ENCODE data around the gene IGSF5. TPM values are rescaled to one million over a fixed set of nuclear protein-coding genes. Genes with fewer than 3 reads are reported as not detected.
A peak's percentile ranks its signal among the peaks of the same experiment; 100 is the strongest.

IGSF5 gene
- total RNA-seq, 1 donor from 2014 or later: not detected

DNA sequence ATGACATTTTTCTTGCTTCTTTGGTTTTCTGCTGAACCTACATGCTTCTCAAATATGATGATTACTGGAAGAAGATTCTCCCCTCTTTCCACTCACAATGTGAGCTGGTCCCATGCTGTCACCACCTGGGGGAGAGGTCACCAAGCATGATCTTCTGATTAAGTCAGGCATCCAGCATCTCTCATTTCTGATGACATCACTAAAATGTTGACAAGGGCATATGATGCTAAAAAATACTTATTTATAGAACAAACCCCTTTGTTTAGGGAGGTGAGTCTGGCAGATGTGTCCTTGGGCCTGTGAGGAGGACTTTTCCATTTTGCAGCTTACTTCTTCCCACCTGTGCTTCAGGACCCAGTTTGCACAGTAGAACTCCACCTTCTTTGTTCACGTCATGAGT, 80.3 kb downstream of the IGSF5 start:
- H3K27me3 Mint-ChIP-seq (ENCODE audit: unreplicated experiment): no peaks in the 10 kb centered on the region
- TF ChIP-seq, protein P1, sequence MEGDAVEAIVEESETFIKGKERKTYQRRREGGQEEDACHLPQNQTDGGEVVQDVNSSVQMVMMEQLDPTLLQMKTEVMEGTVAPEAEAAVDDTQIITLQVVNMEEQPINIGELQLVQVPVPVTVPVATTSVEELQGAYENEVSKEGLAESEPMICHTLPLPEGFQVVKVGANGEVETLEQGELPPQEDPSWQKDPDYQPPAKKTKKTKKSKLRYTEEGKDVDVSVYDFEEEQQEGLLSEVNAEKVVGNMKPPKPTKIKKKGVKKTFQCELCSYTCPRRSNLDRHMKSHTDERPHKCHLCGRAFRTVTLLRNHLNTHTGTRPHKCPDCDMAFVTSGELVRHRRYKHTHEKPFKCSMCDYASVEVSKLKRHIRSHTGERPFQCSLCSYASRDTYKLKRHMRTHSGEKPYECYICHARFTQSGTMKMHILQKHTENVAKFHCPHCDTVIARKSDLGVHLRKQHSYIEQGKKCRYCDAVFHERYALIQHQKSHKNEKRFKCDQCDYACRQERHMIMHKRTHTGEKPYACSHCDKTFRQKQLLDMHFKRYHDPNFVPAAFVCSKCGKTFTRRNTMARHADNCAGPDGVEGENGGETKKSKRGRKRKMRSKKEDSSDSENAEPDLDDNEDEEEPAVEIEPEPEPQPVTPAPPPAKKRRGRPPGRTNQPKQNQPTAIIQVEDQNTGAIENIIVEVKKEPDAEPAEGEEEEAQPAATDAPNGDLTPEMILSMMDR (IDR thresholded peaks at IDR 0.05; ENCODE audit: partially characterized antibody, unreplicated experiment): no peak
- H3K4me1 Mint-ChIP-seq (ENCODE audit: low read depth, unreplicated experiment): no peaks in the 10 kb centered on the region
- H3K27ac Mint-ChIP-seq (ENCODE audit: unreplicated experiment): no peak overlapping the region
- H3K9me3 Mint-ChIP-seq (ENCODE audit: unreplicated experiment): peaks cover 3% of the 10 kb centered on the region
- DNase-seq: no peak
- no peak overlapping the region for H3K4me3 Mint-ChIP-seq (ENCODE audit: unreplicated experiment)
- no peaks in the 10 kb centered on the region for H3K36me3 Mint-ChIP-seq (ENCODE audit: unreplicated experiment)

DNA sequence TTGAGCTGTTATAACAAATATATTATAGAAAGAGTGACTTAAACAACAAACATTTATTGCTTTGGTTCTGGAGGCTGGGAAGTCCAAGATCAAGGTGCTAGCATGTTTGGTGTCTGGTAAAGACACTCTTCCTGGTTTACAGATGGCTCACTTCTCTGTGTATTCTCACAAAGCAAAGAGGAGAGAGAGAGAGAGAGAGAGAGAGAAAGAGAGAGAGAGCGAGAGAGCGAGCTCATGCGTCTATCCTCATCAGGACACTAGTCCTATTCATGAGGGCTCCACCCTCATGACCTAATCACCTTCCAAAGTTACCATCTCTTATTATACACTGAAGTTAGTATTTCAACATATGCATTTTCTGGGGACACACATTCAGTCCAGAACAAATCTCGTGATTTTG, 89.6 kb downstream of the IGSF5 start:
- no peaks in the 10 kb centered on the region for H3K27me3 Mint-ChIP-seq (ENCODE audit: unreplicated experiment)

DNA sequence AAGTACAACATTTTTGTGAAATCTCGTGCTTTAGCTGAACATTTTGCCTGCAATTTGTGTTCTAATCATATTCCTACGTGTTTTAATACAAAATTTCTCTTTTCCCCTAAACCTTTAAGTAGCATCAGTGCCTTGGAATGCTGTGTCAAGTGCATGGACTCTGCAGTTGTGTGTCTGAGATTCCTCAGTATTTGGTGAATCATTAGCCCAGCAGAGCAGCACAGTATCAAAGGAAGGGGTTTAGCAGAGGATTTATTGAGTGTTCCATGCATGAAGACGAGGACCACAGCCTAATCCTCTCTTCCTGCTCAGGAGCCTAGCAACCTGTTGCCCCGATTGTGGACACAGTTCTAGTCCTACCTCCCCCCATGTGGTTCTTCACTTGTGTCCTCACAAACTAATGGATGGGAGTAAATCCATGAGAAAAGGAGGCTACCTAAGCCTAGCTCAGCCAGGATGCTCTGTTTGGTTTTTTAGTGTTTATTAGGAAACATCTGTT, 92.9 kb downstream of the IGSF5 start:
- Mint-ChIP-seq H3K4me1 (ENCODE audit: low read depth, unreplicated experiment) (no peaks in the 10 kb centered on the region), H3K4me3 (ENCODE audit: unreplicated experiment) (no peak overlapping the region), H3K9me3 (ENCODE audit: unreplicated experiment) (peaks cover 5% of the 10 kb centered on the region), H3K27ac (ENCODE audit: unreplicated experiment) (no peak overlapping the region), H3K27me3 (ENCODE audit: unreplicated experiment) (peaks cover 2% of the 10 kb centered on the region), H3K36me3 (ENCODE audit: unreplicated experiment) (no peaks in the 10 kb centered on the region)
- no peak for DNase-seq
- TF ChIP-seq, protein P1 (IDR thresholded peaks at IDR 0.05; ENCODE audit: partially characterized antibody, unreplicated experiment): no peak

More for the DNA sequence above, 89.6 kb downstream of the IGSF5 start:
- no peak overlapping the region for H3K4me3 Mint-ChIP-seq (ENCODE audit: unreplicated experiment)
- H3K9me3 Mint-ChIP-seq (ENCODE audit: unreplicated experiment): peaks cover 3% of the 10 kb centered on the region
- no peak for DNase-seq
- TF ChIP-seq, protein P1 (IDR thresholded peaks at IDR 0.05; ENCODE audit: partially characterized antibody, unreplicated experiment): no peak
- no peaks in the 10 kb centered on the region for H3K4me1 Mint-ChIP-seq (ENCODE audit: low read depth, unreplicated experiment)
- no peak overlapping the region for H3K27ac Mint-ChIP-seq (ENCODE audit: unreplicated experiment)
- H3K36me3 Mint-ChIP-seq (ENCODE audit: unreplicated experiment): no peaks in the 10 kb centered on the region

DNA sequence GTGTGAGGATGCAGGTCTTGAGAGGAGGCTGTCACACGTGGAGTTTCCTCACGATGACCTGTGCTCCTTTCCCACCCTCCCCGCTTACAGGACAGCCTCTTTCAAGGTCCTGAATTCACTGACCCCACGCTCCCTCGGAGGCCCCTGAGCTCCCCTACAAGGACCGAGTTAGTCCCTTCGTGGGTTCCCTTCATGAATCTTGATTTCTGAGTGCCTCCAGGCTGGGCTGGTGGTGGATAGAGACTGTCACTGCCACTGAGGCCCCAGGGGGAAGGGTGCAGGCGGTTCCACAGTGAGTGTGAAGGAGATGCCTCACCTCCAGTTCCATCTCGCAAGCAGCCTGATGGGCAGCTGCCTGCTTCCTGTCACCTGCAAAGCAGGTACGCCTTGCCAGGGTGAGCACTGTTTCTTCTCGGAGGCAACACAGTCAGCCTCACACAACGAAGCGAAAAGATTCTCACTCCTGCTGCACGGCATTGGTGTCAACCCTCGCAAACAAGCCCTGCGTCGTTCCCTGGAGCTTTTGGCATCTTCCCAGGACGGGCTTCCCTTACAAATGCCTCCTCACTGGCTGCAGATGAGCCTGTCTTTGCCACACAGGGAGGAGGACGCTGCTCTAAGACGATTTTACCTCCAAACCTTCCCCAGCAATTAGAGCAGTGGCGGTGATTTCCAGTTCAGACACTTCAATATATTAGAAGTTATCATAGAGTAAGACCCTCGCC, 95.6 kb downstream of the IGSF5 start:
- TF ChIP-seq, protein P1 (IDR thresholded peaks at IDR 0.05; ENCODE audit: partially characterized antibody, unreplicated experiment): no peak
- Mint-ChIP-seq H3K4me1 (ENCODE audit: low read depth, unreplicated experiment) (peaks cover 3% of the 10 kb centered on the region), H3K36me3 (ENCODE audit: unreplicated experiment) (no peaks in the 10 kb centered on the region), H3K27me3 (ENCODE audit: unreplicated experiment) (peaks cover 5% of the 10 kb centered on the region), H3K9me3 (ENCODE audit: unreplicated experiment) (peaks cover 3% of the 10 kb centered on the region), H3K27ac (ENCODE audit: unreplicated experiment) (no peak overlapping the region), H3K4me3 (ENCODE audit: unreplicated experiment) (no peak overlapping the region)
- no peak for DNase-seq

DNA sequence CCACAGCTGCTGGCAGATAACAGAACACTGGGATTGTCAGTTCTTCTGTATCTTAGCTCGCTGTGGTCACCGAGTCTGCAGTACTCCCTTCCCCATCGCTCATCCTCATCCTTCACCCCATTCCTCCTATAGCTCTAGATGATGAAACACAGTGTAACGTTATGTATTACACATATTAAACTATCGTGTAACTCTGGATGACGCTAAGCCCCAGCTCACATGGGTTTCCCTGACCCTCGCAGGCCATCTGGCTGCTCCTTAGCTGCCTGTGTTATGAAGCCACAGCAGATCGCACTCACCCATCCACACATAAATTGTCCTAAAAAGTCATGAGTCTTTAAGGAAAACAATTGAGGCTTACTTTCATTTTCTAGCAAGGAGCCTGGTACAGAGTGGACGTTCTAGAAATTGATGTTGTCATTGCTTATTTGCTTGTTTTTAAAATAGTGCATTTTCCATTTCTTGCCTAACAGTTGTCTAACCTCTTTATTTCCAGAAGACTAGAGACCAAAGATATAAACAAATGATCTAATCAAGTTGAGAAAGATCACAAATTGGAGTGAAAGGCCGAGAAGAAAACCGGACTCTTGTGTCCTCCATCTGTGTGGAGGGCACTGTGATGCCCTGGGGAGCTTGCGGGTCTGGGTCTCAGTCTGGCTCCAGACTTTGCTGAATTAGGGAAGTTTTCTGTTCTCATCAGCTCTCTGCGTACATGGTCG, 97.9 kb downstream of the IGSF5 start:
- H3K4me3 Mint-ChIP-seq (ENCODE audit: unreplicated experiment): peak overlapping the region; percentile 0
- H3K4me1 Mint-ChIP-seq (ENCODE audit: low read depth, unreplicated experiment): peaks cover 5% of the 10 kb centered on the region
- no peak for DNase-seq
- TF ChIP-seq, protein P1 (IDR thresholded peaks at IDR 0.05; ENCODE audit: partially characterized antibody, unreplicated experiment): no peak
- peaks cover 5% of the 10 kb centered on the region for H3K27me3 Mint-ChIP-seq (ENCODE audit: unreplicated experiment)
- peak overlapping the region; percentile 45 for H3K27ac Mint-ChIP-seq (ENCODE audit: unreplicated experiment)
- peaks cover 3% of the 10 kb centered on the region for H3K9me3 Mint-ChIP-seq (ENCODE audit: unreplicated experiment)
- H3K36me3 Mint-ChIP-seq (ENCODE audit: unreplicated experiment): no peaks in the 10 kb centered on the region

Data from glutamatergic neuron (in vitro differentiated cells).